Measurements from ENCODE around the gene ACTR2. TPM values are rescaled to one million over a fixed set of nuclear protein-coding genes. Genes with fewer than 3 reads are reported as not detected.

The ACTR2 gene
- total and polyA plus RNA-seq, 7 experiments from 2014 or later: 180 to 435 (median 255) TPM

GRCh38 chr2:65311049-65311448 is 83.4 kb downstream of the ACTR2 start:
- Mint-ChIP-seq H3K27me3 (no peaks in the 10 kb centered on the region), H3K27ac (no peak overlapping the region), H3K36me3 (peaks cover 0 to 17% (median 4%) of the 10 kb centered on the region in 5 donors), H3K9me3 (peaks cover 0 to 2% (median 0%) of the 10 kb centered on the region in 11 donors), H3K4me1 (peaks cover 0 to 6% (median 0%) of the 10 kb centered on the region in 7 donors), H3K4me3 (no peak overlapping the region)
- DNase-seq: no peak
- no peak overlapping the region for H3K27ac ChIP-seq (ENCODE audit: low read depth, low read length)
- ChIA-PET CTCF (no interaction called here), POLR2A (no interaction called here)
- H3K27me3 ChIP-seq (ENCODE audit: control insufficient read depth in 2 of 2, insufficient read depth in 2 of 2, low read length in 2 of 2): no peaks in the 10 kb centered on the region
- H3K36me3 ChIP-seq (ENCODE audit: control insufficient read depth in 2 of 3, insufficient read depth in 3 of 3, low read length in 3 of 3): no peaks in the 10 kb centered on the region
- intact Hi-C loops (cut with micrococcal nuclease): no loop called here
- ATAC-seq: no peak
- no peaks in the 10 kb centered on the region for H3K9me3 ChIP-seq (ENCODE audit: control insufficient read depth in 2 of 3, low read length in 3 of 3)
- H3K4me3 ChIP-seq (ENCODE audit: low read length): no peak overlapping the region
- H3K4me1 ChIP-seq (ENCODE audit: control insufficient read depth in 2 of 2, insufficient read depth in 2 of 2, low read length in 2 of 2): no peaks in the 10 kb centered on the region

GRCh38 chr2:65311596-65311995 is 84.0 kb downstream of the ACTR2 start:
- peaks cover 0 to 2% (median 0%) of the 10 kb centered on the region in 11 donors for H3K9me3 Mint-ChIP-seq
- no peaks in the 10 kb centered on the region for H3K27me3 ChIP-seq (ENCODE audit: control insufficient read depth in 2 of 2, insufficient read depth in 2 of 2, low read length in 2 of 2)
- no peaks in the 10 kb centered on the region for H3K27me3 Mint-ChIP-seq
- intact Hi-C loops (cut with micrococcal nuclease): no loop called here
- ChIA-PET POLR2A (no interaction called here), CTCF (no interaction called here)
- H3K4me3 Mint-ChIP-seq: no peak overlapping the region
- H3K9me3 ChIP-seq (ENCODE audit: control insufficient read depth in 2 of 3, low read length in 3 of 3): no peaks in the 10 kb centered on the region
- H3K36me3 ChIP-seq (ENCODE audit: control insufficient read depth in 2 of 3, insufficient read depth in 3 of 3, low read length in 3 of 3): no peaks in the 10 kb centered on the region
- H3K27ac Mint-ChIP-seq: no peak overlapping the region
- no peak overlapping the region for H3K27ac ChIP-seq (ENCODE audit: low read depth, low read length)
- no peak overlapping the region for H3K4me3 ChIP-seq (ENCODE audit: low read length)
- no peak for ATAC-seq
- no peak for DNase-seq
- H3K4me1 Mint-ChIP-seq: peaks cover 0 to 6% (median 0%) of the 10 kb centered on the region in 7 donors
- H3K4me1 ChIP-seq (ENCODE audit: control insufficient read depth in 2 of 2, insufficient read depth in 2 of 2, low read length in 2 of 2): no peaks in the 10 kb centered on the region
- H3K36me3 Mint-ChIP-seq: peaks cover 0 to 20% (median 4%) of the 10 kb centered on the region in 5 donors

GRCh38 chr2:65313126-65313953 is 85.7 kb downstream of the ACTR2 start:
- Mint-ChIP-seq H3K4me3 (no peak overlapping the region), H3K27me3 (no peaks in the 10 kb centered on the region), H3K27ac (peak overlapping the region in 1 of 9 donors; percentile 13), H3K36me3 (peaks cover 0 to 20% (median 4%) of the 10 kb centered on the region in 5 donors), H3K9me3 (peaks cover 0 to 2% (median 0%) of the 10 kb centered on the region in 11 donors), H3K4me1 (peaks cover 0 to 6% (median 0%) of the 10 kb centered on the region in 7 donors)
- H3K27ac ChIP-seq (ENCODE audit: low read depth, low read length): no peak overlapping the region
- no peak overlapping the region for H3K4me3 ChIP-seq (ENCODE audit: low read length)
- CTCF ChIA-PET: no interaction called here
- intact Hi-C loops (cut with micrococcal nuclease): no loop called here
- no peaks in the 10 kb centered on the region for H3K9me3 ChIP-seq (ENCODE audit: control insufficient read depth in 2 of 3, low read length in 3 of 3)
- POLR2A ChIA-PET: no interaction called here
- no peak for DNase-seq
- no peak for ATAC-seq
- no peaks in the 10 kb centered on the region for H3K36me3 ChIP-seq (ENCODE audit: control insufficient read depth in 2 of 3, insufficient read depth in 3 of 3, low read length in 3 of 3)
- no peaks in the 10 kb centered on the region for H3K4me1 ChIP-seq (ENCODE audit: control insufficient read depth in 2 of 2, insufficient read depth in 2 of 2, low read length in 2 of 2)
- H3K27me3 ChIP-seq (ENCODE audit: control insufficient read depth in 2 of 2, insufficient read depth in 2 of 2, low read length in 2 of 2): no peaks in the 10 kb centered on the region

- DNase-seq (no peak), ATAC-seq (no peak)
- ChIA-PET POLR2A (no interaction called here), CTCF (no interaction called here)
- H3K4me1 Mint-ChIP-seq: peaks cover 0 to 6% (median 0%) of the 10 kb centered on the region in 7 donors
- no peaks in the 10 kb centered on the region for H3K36me3 ChIP-seq (ENCODE audit: control insufficient read depth in 2 of 3, insufficient read depth in 3 of 3, low read length in 3 of 3)
- no peaks in the 10 kb centered on the region for H3K9me3 ChIP-seq (ENCODE audit: control insufficient read depth in 2 of 3, low read length in 3 of 3)
- H3K27ac Mint-ChIP-seq: no peak overlapping the region
- peaks cover 0 to 2% (median 0%) of the 10 kb centered on the region in 11 donors for H3K9me3 Mint-ChIP-seq
- no peak overlapping the region for H3K4me3 ChIP-seq (ENCODE audit: low read length)
- no peaks in the 10 kb centered on the region for H3K4me1 ChIP-seq (ENCODE audit: control insufficient read depth in 2 of 2, insufficient read depth in 2 of 2, low read length in 2 of 2)
- H3K36me3 Mint-ChIP-seq: peaks cover 0 to 20% (median 4%) of the 10 kb centered on the region in 5 donors
- no peaks in the 10 kb centered on the region for H3K27me3 ChIP-seq (ENCODE audit: control insufficient read depth in 2 of 2, insufficient read depth in 2 of 2, low read length in 2 of 2)
- no peak overlapping the region for H3K27ac ChIP-seq (ENCODE audit: low read depth, low read length)
- H3K27me3 Mint-ChIP-seq: no peaks in the 10 kb centered on the region
- intact Hi-C loops (cut with micrococcal nuclease): no loop called here
- H3K4me3 Mint-ChIP-seq: no peak overlapping the region
Observed at GRCh38 chr2:65313954-65314256, 86.3 kb downstream of the ACTR2 start.

- Mint-ChIP-seq H3K27ac (no peak overlapping the region), H3K9me3 (peaks cover 0 to 2% (median 0%) of the 10 kb centered on the region in 11 donors), H3K36me3 (peaks cover 0 to 20% (median 5%) of the 10 kb centered on the region in 5 donors), H3K4me3 (no peak overlapping the region), H3K27me3 (no peaks in the 10 kb centered on the region), H3K4me1 (peaks cover 0 to 11% (median 0%) of the 10 kb centered on the region in 7 donors)
- Histone ChIP-seq H3K4me3 (ENCODE audit: low read length) (no peak overlapping the region), H3K27me3 (ENCODE audit: control insufficient read depth in 2 of 2, insufficient read depth in 2 of 2, low read length in 2 of 2) (no peaks in the 10 kb centered on the region), H3K9me3 (ENCODE audit: control insufficient read depth in 2 of 3, low read length in 3 of 3) (no peaks in the 10 kb centered on the region), H3K4me1 (ENCODE audit: control insufficient read depth in 2 of 2, insufficient read depth in 2 of 2, low read length in 2 of 2) (no peaks in the 10 kb centered on the region), H3K27ac (ENCODE audit: low read depth, low read length) (no peak overlapping the region), H3K36me3 (ENCODE audit: control insufficient read depth in 2 of 3, insufficient read depth in 3 of 3, low read length in 3 of 3) (no peaks in the 10 kb centered on the region)
- ChIA-PET POLR2A (no interaction called here), CTCF (no interaction called here)
- ATAC-seq: no peak
- intact Hi-C loops (cut with micrococcal nuclease): no loop called here
- DNase-seq: no peak
Observed at GRCh38 chr2:65314801-65315441, 87.3 kb downstream of the ACTR2 start.

- intact Hi-C loops (cut with micrococcal nuclease): no loop called here
- no peaks in the 10 kb centered on the region for H3K9me3 ChIP-seq (ENCODE audit: control insufficient read depth in 2 of 3, low read length in 3 of 3)
- Mint-ChIP-seq H3K9me3 (peaks cover 0 to 2% (median 0%) of the 10 kb centered on the region in 11 donors), H3K36me3 (peaks cover 0 to 20% (median 5%) of the 10 kb centered on the region in 5 donors), H3K27ac (no peak overlapping the region), H3K4me1 (peaks cover 0 to 16% (median 0%) of the 10 kb centered on the region in 7 donors), H3K4me3 (no peak overlapping the region), H3K27me3 (no peaks in the 10 kb centered on the region)
- no peaks in the 10 kb centered on the region for H3K27me3 ChIP-seq (ENCODE audit: control insufficient read depth in 2 of 2, insufficient read depth in 2 of 2, low read length in 2 of 2)
- ATAC-seq: no peak
- DNase-seq: no peak
- ChIA-PET POLR2A (interaction anchor here (0.6 kb wide), 1 partner anchor 24 kb away, joined by 5 read pairs; no protein-coding TSS in a partner anchor), CTCF (no interaction called here)
- no peak overlapping the region for H3K4me3 ChIP-seq (ENCODE audit: low read length)
- no peaks in the 10 kb centered on the region for H3K4me1 ChIP-seq (ENCODE audit: control insufficient read depth in 2 of 2, insufficient read depth in 2 of 2, low read length in 2 of 2)
- H3K27ac ChIP-seq (ENCODE audit: low read depth, low read length): no peak overlapping the region
- H3K36me3 ChIP-seq (ENCODE audit: control insufficient read depth in 2 of 3, insufficient read depth in 3 of 3, low read length in 3 of 3): no peaks in the 10 kb centered on the region
Observed at GRCh38 chr2:65316072-65316471, 88.4 kb downstream of the ACTR2 start.
